Fibroblast of upper back skin (primary cell): ENCODE measurements around the gene LRRC8B.
"Not testable (repeated sequence)": the region's sequence is repeated elsewhere in the genome, so short reads cannot be mapped to it uniquely, and the experiment has no call there.

ENCODE experiments used
- DNase-seq: peaks from one replicate; pipeline ENCODE4 v3.0.0-alpha.2; 2013

Gene LRRC8B

DNA sequence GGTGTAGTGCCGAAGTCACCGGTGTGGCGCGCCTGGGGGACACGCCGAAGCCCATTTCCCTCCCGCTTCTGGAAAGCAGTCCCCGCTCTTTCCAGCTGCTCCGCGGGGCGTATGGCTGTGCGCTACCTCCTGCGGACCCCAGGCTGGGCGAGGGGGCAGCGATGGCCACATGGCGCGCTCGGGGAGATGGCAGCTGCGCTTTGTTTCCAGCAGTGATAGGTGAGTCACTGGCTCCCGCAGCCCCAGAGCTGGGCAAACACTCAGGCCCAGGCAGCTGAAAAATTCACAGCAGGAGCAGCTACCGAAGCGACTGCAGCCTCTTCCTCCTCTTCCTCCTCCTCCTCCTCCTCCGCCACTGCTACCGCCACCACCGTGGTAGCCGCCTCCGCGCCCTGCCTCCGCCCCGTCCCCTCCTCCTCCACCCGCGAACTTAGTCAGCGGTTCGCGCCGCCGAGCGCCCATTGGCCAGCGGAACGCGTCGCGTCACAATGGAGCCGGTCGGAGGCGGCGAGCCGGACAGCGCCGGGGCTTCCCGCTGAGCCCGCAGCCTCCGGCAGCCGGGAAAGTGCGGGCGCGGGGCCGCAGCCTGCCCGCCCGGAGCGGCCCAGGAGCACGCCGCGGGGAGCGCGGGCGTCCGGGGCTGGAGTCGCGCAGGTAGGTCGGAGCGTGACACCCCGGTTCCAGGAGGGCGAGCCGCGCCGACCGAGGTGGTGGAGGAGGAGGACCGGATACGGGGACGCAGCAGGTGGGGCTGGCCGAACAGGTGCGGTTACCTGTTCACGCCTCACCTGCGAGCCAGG, at the start of gene LRRC8B:
Gene LRRC8B, plus strand, starts transcription at position 461 of the 800 bp plus-strand sequence. CDS start 57,822 bp downstream, outside the sequence.
- DNase-seq = peak; percentile 80

DNA sequence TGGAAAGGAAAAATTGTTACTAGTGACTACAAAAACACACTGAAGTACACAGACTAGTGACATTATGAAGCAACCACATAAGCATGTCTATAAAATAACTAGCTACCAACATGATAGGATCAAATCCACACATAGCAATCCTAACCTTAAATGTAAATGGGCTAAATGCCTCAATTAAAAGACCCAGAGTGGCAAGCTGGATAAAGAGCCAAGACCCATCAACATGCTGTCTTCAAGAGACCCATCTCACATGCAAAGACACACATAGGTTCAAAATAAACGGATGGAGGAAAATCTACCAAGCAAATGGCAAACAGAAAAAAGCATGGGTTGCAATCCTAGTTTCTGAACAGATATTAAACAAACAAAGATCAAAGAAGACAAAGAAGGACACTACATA, 49.4 kb upstream of the LRRC8B start:
- DNase-seq = no peak

GRCh38 chr1:89476072-89476471, 48.6 kb upstream of the LRRC8B start:
- no peak for DNase-seq

DNA sequence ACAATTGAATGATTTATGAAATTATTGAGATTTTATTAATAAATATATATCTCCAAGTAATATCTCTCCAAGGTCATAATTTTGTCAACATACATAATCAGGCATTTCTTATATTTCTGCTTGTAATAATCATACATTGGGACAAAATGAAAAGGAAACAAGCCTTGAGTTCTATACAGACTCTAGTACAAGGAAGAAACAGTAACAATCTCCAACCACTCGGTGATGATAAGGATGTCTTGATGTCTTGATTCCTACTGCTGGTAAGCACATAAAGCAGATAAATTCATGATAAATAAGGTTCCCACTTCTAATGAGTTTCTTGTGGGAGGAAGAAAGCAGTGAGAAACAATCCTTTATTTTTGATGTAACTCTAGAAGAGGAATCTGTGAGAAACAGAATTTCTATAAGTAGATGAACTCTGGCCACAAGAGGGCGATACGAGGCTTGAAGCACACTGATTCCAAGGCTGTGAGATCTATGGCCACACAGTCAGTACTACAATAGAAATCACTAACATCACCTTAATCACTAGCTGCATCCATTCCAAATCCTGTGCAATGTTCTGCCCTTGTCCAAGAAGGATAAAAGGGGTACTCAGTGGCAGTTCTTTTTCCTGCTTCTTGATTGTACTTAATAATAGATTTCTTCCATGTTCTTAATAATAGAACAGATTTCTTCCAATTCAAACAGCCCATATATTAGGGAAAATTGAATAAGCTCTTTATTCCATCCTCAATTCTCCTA, 41.4 kb upstream of the LRRC8B start:
- peak; percentile 72 for DNase-seq

DNA sequence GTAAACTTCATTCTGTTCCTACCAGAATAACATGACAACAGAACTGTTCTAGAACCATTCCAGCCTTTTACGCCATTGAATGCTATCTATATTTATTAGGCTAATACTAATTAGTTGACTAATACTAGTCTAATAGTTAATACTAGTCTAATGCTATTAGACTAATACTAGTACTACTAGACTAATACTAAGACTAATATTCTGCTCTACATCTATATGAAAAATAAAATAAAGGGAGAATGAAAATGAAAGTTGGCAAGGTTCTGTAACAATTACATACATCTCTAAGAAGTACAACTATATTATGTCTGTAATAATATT, 40.9 kb upstream of the LRRC8B start:
- no peak for DNase-seq

DNA sequence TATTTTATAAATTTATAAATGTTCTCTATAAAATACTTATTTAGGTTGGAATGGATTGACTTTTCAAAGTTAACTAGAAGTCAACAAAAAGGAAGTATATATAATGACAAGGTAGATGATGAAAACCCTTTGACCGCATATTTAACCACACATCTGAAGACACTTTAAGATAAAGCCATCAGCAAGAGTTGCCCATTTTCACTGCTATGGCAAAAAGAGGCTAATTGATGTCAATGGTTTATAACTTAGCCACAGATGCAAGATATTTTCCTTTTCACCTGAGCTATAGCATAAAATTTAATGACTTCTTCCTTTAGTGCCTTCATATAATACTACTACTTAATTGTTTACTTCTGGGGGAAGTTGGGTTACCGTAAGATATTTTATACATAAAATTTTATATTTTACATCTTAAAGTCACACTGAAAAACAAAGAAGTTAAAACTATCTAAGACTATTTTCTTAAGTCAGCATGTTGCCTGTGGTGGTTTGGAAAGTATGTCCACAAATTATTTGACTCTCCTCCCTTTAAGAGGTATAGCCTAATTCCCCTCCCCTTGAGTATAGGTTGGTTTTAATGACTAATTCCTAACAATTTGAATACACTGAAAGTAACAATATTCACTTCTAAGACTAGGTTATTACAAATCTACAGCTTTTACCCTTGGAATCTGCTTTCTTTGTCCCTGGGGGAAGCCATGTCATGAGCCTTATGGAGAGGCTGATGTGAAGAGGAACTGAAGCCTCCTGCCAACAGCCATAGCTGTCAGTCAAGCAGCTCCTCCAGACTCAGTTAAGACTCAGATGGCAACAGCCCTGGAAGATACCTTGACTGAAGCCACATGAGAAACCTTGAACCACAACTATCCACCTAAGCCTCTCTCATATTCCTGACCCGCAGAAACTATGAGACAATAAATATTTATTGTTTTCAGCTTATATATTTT, 40.3 kb upstream of the LRRC8B start:
- DNase-seq = no peak

DNA sequence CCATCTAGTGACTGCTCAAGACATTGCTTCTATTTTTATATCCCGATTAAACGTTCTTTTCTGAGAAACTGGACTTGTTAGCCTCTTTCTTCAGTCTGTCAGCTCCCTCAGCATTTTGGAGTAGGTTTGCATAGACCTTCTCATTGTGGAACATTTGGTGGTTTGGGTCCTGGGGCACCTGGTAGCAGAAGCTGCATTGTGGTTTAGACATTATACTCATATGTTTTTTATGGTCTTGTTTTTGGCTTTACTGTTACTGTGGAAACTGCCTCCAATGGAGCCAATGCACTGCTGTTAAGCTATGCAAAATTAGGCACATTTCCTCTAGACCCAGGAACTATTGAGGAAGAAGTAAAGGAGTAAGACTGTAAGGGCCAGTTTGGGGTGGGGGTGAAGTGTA, 36.7 kb upstream of the LRRC8B start:
- DNase-seq = no peak

- DNase-seq = peak; percentile 51
Measured at GRCh38 chr1:89489047-89489729, 35.4 kb upstream of the LRRC8B start.

DNA sequence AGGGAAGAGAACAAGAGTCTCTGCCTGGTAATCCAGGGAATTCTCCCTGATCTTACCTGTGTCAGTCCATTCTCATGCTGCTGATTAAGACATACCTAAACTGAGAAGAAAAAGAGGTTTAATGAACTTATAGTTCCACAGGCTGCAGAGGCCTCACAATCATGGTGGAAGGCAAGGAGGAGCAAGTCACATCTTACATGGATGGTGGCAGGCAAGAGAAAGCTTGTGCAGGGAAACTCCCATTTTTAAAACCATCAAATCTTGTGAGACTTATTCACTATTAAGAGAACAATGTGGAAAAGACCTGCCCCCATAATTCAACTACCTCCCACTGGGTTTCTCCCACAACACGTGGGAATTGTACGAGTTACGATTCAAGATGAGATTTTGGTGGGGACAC, 34.2 kb upstream of the LRRC8B start:
- no peak for DNase-seq

GRCh38 chr1:89499320-89499719, 25.3 kb upstream of the LRRC8B start:
- peak; percentile 7 for DNase-seq

DNA sequence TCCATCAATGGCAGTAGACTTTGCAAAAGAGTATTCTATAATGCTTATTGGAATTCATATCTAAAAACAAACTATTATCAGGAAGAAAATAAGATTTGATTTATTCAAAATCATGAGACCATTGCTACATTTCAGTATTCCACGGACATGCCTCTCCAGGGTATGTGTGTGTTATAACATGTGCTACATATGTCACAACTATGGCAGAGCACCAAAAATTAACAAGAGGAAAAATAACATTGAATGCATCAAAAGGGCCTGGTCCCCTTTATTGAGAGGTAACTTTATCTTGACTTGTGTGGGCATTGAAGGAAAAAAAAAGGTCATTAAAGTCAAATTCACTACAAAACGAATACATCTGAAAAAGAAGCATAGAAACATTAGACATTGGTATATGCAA, 22.6 kb upstream of the LRRC8B start:
- DNase-seq = no peak

DNA sequence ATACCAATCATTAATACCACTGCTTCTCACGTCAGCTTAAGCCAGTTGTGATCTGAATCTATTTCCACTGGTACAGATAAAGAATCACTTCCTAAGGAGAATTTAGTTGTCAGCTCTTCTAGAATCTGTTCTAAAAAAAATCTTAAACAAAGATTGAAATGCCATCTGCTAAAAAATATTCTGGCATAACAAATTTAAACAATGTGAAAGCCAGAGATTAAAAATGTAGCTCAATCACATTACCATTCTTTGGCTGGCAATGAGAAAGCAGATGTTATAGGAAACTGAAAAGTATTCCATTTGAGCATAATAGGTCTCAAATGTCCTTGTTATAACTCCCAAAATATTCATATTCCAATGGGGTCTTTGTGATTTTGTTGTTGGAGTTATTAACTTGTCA, 21.7 kb upstream of the LRRC8B start:
- DNase-seq = no peak

DNA sequence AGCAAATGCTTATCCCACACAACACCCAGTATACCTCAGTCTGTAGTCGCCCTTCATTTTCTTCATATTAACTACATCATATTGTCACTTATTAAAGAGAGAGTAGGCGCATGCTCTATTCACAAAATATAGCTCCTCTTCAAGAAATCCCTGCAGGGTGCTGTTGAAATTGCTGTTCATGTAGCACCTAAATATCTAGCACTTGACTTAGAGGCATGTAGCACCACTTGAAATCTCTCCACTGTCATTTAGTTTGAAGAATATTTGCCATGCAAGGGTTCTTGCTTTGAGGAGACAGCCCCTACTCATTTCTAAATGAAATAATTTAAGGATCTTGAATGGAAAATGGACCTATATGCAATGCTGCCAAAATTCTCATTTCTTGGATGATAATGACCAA, 20.9 kb upstream of the LRRC8B start:
- DNase-seq = no peak

- not testable (repeated sequence) for DNase-seq
Measured at GRCh38 chr1:89510061-89510460, 14.6 kb upstream of the LRRC8B start.

GRCh38 chr1:89512996-89513720, 11.5 kb upstream of the LRRC8B start:
- no peak for DNase-seq

DNA sequence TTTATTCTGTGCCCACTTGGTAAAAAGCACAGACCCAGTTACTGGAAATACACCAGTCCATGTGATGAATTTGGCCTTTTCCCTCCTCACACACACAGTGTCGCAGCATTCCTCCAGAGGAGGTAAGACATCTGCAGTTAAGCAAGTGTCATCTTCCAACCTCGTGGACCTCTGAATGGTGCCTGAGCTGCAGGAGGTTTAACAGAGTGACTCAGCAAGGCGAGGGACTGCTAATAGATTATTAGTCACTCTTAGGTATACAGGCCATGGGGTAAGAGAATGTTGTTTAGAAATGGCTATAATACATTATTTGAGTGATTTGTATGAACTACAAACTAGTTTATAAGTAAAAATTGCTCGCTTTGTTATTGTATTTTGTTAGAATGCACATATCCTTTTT, 8.6 kb upstream of the LRRC8B start:
- peak; percentile 74 for DNase-seq

DNA sequence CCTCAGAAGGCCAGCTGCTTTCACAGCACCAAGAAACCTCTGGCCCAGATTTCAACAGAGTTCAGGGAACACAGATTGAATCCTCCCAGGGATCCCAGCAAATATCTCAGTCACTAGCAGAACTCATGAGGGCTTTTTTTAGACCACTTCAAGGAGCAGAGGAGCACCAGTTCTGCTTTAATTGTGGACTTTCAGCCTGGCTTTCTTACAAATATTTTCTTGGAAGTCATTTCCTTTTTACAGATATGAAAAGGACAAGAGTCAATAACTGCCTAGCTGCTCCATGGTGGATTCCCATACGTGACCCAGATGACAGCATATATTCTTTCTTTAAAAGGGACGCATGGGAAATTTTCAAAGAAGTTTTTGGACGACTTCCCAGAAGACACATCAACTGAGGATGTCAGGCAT, 6.4 kb upstream of the LRRC8B start:
- peak; percentile 57 for DNase-seq

DNA sequence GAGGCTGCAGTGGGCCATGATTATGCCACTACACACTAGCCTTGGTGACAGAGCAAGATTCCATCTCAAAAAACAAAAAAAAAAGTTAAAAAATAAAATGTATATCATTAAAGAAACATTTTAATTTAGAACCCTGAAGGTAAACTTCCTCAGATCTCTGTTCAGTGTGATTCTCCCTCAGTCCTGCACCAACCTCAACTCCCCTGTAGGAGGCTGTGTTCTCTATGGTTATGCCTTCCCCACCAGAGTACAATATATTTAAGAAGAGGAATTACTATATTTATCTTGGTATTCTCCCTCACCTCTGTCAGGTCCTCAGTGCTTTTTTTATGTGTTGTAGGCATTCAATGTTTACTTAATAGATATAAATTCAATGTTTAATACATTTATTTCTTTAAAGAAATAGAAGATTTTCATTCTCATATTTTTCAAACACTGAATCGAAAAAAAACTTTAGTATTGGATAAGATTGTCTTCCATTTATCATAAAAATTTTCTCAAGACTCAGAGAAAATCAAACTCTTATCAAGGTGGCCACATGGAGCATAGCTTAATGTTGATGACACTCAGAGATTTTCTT, 4.8 kb upstream of the LRRC8B start:
- DNase-seq = peak; percentile 27

DNA sequence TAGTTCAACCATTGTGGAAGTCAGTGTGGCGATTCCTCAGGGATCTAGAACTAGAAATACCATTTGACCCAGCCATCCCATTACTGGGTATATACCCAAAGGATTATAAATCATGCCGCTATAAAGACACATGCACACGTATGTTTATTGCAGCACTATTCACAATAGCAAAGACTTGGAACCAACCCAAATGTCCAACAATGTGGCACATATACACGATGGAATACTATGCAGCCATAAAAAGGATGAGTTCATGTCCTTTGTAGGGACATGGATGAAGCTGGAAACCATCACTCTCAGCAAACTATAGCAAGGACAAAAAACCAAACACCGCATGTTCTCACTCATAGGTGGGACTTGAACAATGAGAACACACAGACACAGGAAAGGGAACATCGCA, 2.7 kb upstream of the LRRC8B start:
- not testable (repeated sequence) for DNase-seq

- DNase-seq = no peak
Measured at GRCh38 chr1:89523572-89524368, 859 bp upstream of the LRRC8B start.
